Astrocyte (in vitro differentiated cells and primary cell): Measurements from ENCODE around the gene NCOA3.

Source experiments
- CTCF ChIP-seq: IDR thresholded peaks from 2 replicates; pipeline ENCODE4 v1.5.1; 2011; ENCODE audit warnings: low read depth, mild to moderate bottlenecking, inconsistent platforms, low read length, moderate library complexity; ENCODE audit not compliant: insufficient read depth
- EZH2 ChIP-seq: IDR thresholded peaks from 2 replicates; pipeline ENCODE4 v1.6.1; 2012; ENCODE audit warnings: mild to moderate bottlenecking, low read length, inconsistent platforms; ENCODE audit not compliant: insufficient read depth

- no peak for TF ChIP-seq EZH2
- no peak for TF ChIP-seq CTCF
Measured at GRCh38 chr20:47509104-47509661, 7.5 kb downstream of the NCOA3 start.
